IMR-90 (cell line): ENCODE results near the gene DDAH2. TPM values are rescaled to one million over a fixed set of nuclear protein-coding genes. Genes with fewer than 3 reads are reported as not detected.

Source experiments
- ATAC-seq: fragments of 200-7000 bp; cut with Tn5 transposase; 2 replicates; pipeline ENCODE4 v1.9.1; 2020; ENCODE audit warnings: low read depth, mild to moderate bottlenecking, moderate library complexity
- Bru-seq: library from RNA; stranded (reverse); fragments of 400-500 nt; gene quantifications from one replicate; lab custom pipeline; 2021; lab: Mats Ljungman, UMichigan
- BruChase-seq, 2 experiments: library from RNA; stranded (reverse); fragments of 400-500 nt; gene quantifications; one replicate each; lab custom pipeline; 2021; lab: Mats Ljungman, UMichigan
- BruUV-seq: library from RNA; stranded (reverse); fragments of 400-500 nt; replicated peaks from 2 replicates; lab custom pipeline; 2021; lab: Mats Ljungman, UMichigan
- CTCF ChIA-PET: fragments of 300-600 bp; formaldehyde crosslinking; extraction: SDS; loops from one replicate; lab custom pipeline; 2021; ENCODE audit warnings: antibody characterized with exemption; lab: Yijun Ruan, JAX
- POLR2A ChIA-PET: fragments of 300-600 bp; sonication (Branson Sonifier 250); formaldehyde crosslinking; loops from one replicate; lab custom pipeline; 2022; ENCODE audit warnings: antibody characterized with exemption; ENCODE audit not compliant: unreplicated experiment; lab: Charles Lee
- DNase-seq: peaks from one replicate; pipeline ENCODE4 v3.0.0; 2013
- H2AFZ ChIP-seq: replicated peaks from 2 replicates; pipeline ENCODE3; 2013; ENCODE audit warnings: low read length, mild to moderate bottlenecking; ENCODE audit not compliant: poor library complexity
- H2AK5ac ChIP-seq: 2 replicates; pipeline ENCODE4 v1.6.1; 2013; ENCODE audit warnings: low read depth, low read length, inconsistent platforms
- H2AK9ac ChIP-seq: replicated peaks from 2 replicates; pipeline ENCODE3; 2013; ENCODE audit warnings: mild to moderate bottlenecking, low read depth, low read length, moderate library complexity; ENCODE audit not compliant: poor library complexity
- H2BK120ac ChIP-seq: 2 replicates; pipeline ENCODE4 v1.6.1; 2013; ENCODE audit warnings: low read depth, low read length, inconsistent platforms
- H2BK15ac ChIP-seq: 3 replicates; pipeline ENCODE4 v1.6.1; 2013; ENCODE audit warnings: low read depth, low read length, inconsistent platforms
- H2BK20ac ChIP-seq: 2 replicates; pipeline ENCODE4 v1.6.1; 2013; ENCODE audit warnings: low read depth, mild to moderate bottlenecking, inconsistent platforms, low read length, moderate library complexity
- H2BK5ac ChIP-seq: 2 replicates; pipeline ENCODE4 v1.6.1; 2013; ENCODE audit warnings: mild to moderate bottlenecking, low read depth, low read length, inconsistent platforms; ENCODE audit not compliant: poor library complexity, severe bottlenecking
- H3K14ac ChIP-seq: replicated peaks from 2 replicates; pipeline ENCODE4 v1.6.1; 2013; ENCODE audit warnings: low read depth, low read length, inconsistent platforms
- H3K18ac ChIP-seq: 2 replicates; pipeline ENCODE4 v1.6.1; 2013; ENCODE audit warnings: low read depth, low read length, control low read depth
- H3K23ac ChIP-seq: 2 replicates; pipeline ENCODE4 v1.6.1; 2013; ENCODE audit warnings: low read depth, low read length, inconsistent platforms
- H3K27ac ChIP-seq: 2 replicates; pipeline ENCODE4 v1.5.1; 2013; ENCODE audit warnings: mild to moderate bottlenecking, control low read depth, low read length; ENCODE audit not compliant: insufficient read depth
- H3K27me3 ChIP-seq: 2 replicates; pipeline ENCODE4 v1.6.1; 2013; ENCODE audit warnings: low read length; ENCODE audit not compliant: control insufficient read depth, insufficient read depth
- H3K36me3 ChIP-seq: 2 replicates; pipeline ENCODE4 v1.6.1; 2013; ENCODE audit warnings: low read length, mixed read lengths; ENCODE audit not compliant: control insufficient read depth, insufficient read depth
- H3K4ac ChIP-seq: 2 replicates; pipeline ENCODE4 v1.6.1; 2013; ENCODE audit warnings: low read depth, low read length, inconsistent platforms
- H3K4me1 ChIP-seq: 2 replicates; pipeline ENCODE4 v1.6.1; 2013; ENCODE audit warnings: low read length, mixed read lengths; ENCODE audit not compliant: control insufficient read depth, insufficient read depth
- H3K4me2 ChIP-seq: 2 replicates; pipeline ENCODE4 v1.6.1; 2013; ENCODE audit warnings: low read depth, mild to moderate bottlenecking, control low read depth, low read length, moderate library complexity
- H3K4me3 ChIP-seq: 2 replicates; pipeline ENCODE4 v1.5.1; 2013; ENCODE audit warnings: low read depth, mild to moderate bottlenecking, control low read depth, low read length, moderate library complexity; ENCODE audit not compliant: insufficient read depth
- H3K56ac ChIP-seq: 2 replicates; pipeline ENCODE4 v1.6.1; 2013; ENCODE audit warnings: low read length, inconsistent platforms; ENCODE audit not compliant: insufficient read depth; ENCODE audit errors: extremely low read depth
- H3K79me1 ChIP-seq, 2 experiments: 2 replicates each; pipeline ENCODE4 v1.6.1; 2013; ENCODE audit warnings: low read length in 2 of 2, inconsistent platforms in 1 of 2, low read depth in 1 of 2
- H3K9ac ChIP-seq: 2 replicates; pipeline ENCODE4 v1.6.1; 2013; ENCODE audit warnings: low read depth, low read length, control low read depth
- H3K9me1 ChIP-seq: 2 replicates; pipeline ENCODE4 v1.6.1; 2013; ENCODE audit warnings: low read length, inconsistent platforms; ENCODE audit not compliant: insufficient read depth
- H3K9me3 ChIP-seq: 2 replicates; pipeline ENCODE4 v1.6.1; 2013; ENCODE audit warnings: low read length; ENCODE audit not compliant: control insufficient read depth, insufficient read depth
- H4K20me1 ChIP-seq: 2 replicates; pipeline ENCODE4 v1.6.1; 2013; ENCODE audit warnings: low read length, inconsistent platforms; ENCODE audit not compliant: insufficient read depth
- H4K5ac ChIP-seq: 2 replicates; pipeline ENCODE4 v1.6.1; 2013; ENCODE audit warnings: mild to moderate bottlenecking, low read depth, low read length, control low read depth
- H4K8ac ChIP-seq, 2 experiments: 2 replicates each; pipeline ENCODE4 v1.6.1; 2013; ENCODE audit warnings: low read depth in 2 of 2, low read length in 2 of 2, control low read depth in 1 of 2, inconsistent platforms in 1 of 2
- H4K91ac ChIP-seq: 2 replicates; pipeline ENCODE4 v1.6.1; 2013; ENCODE audit warnings: low read depth, low read length, inconsistent platforms; ENCODE audit not compliant: insufficient read depth
- CEBPB ChIP-seq: IDR thresholded peaks from 2 replicates; pipeline ENCODE4 v1.6.1; 2012; ENCODE audit warnings: low read depth, low read length, improper control_type of control experiment
- FOS ChIP-seq: fragments of 150-350 bp; IDR thresholded peaks from 2 replicates; pipeline ENCODE4 v1.6.1; 2016; ENCODE audit warnings: low read depth, low read length
- MAFK ChIP-seq: IDR thresholded peaks from 2 replicates; pipeline ENCODE4 v1.6.1; 2012; ENCODE audit warnings: low read depth, low read length, improper control_type of control experiment
- MAZ ChIP-seq: IDR thresholded peaks from 2 replicates; pipeline ENCODE4 v1.6.1; 2012; ENCODE audit warnings: low read depth, mild to moderate bottlenecking, low read length, improper control_type of control experiment, moderate library complexity, borderline replicate concordance
- NFE2L2 ChIP-seq: fragments of 150-350 bp; IDR thresholded peaks from 2 replicates; pipeline ENCODE4 v1.6.1; 2016; ENCODE audit warnings: low read depth, mild to moderate bottlenecking, low read length
- RAD21 ChIP-seq: IDR thresholded peaks from 2 replicates; pipeline ENCODE4 v1.6.1; 2012; ENCODE audit warnings: low read length, improper control_type of control experiment
- RCOR1 ChIP-seq: IDR thresholded peaks from 2 replicates; pipeline ENCODE4 v1.6.1; 2012; ENCODE audit warnings: mild to moderate bottlenecking, low read length, improper control_type of control experiment; ENCODE audit not compliant: insufficient replicate concordance
- RFX5 ChIP-seq: IDR thresholded peaks from 2 replicates; pipeline ENCODE4 v1.8.0; 2012; ENCODE audit warnings: low read depth, mild to moderate bottlenecking, low read length, moderate library complexity
- WGBS, 2 experiments: methylation state at CpG; one replicate each; pipeline versions ENCODE4 v1.1.5 to v1.1.7; 2013; ENCODE audit warnings: missing lambda C conversion rate in 2 of 2; ENCODE audit not compliant: insufficient read length in 1 of 2; ENCODE audit errors: extremely low coverage in 2 of 2; 5-methylcytosine and 5-hydroxymethylcytosine counted together
- dilution Hi-C: fragments of 300-500 bp; cut with HindIII; formaldehyde crosslinking; loops from one replicate; pipeline ENCODE4 v1.14.3; 2018; ENCODE audit warnings: low sequenced_read_pairs; ENCODE audit not compliant: unreplicated experiment
- in situ Hi-C: fragments of 300-500 bp; cut with MboI; formaldehyde crosslinking; loops from 3 replicates; pipeline ENCODE4 v1.14.3; 2019; ENCODE audit warnings: low sequenced_read_pairs, inconsistent platforms, mixed read lengths
- intact Hi-C: fragments of 100-400 bp; cut with micrococcal nuclease; formaldehyde crosslinking; loops from 2 replicates; pipeline ENCODE4 v1.10.0; 2022
- long read RNA-seq: library from polyadenylated mRNA; unstranded; transcript quantifications from one replicate; pipeline ENCODE4 v2.0.0, GENCODE V29; 2021; ENCODE audit not compliant: unreplicated experiment
- polyA plus RNA-seq, 3 experiments: library from polyadenylated mRNA; depleted of rRNA; stranded (reverse); fragments of >200 nt; gene quantifications; 2 replicates each; pipeline ENCODE4 v1.2.3, GENCODE V29; 2012; ENCODE audit warnings: low replicate concordance in 1 of 3
- total RNA-seq: library from RNA; depleted of rRNA; stranded (reverse); fragments of >200 nt; gene quantifications from 2 replicates; pipeline ENCODE4 v1.2.3, GENCODE V29; 2012; rRNA removed
- TF ChIP-seq, protein P1 (sequence below): conservative IDR thresholded peaks from 2 replicates; pipeline ENCODE4 v1.5.1; 2012; ENCODE audit warnings: mild to moderate bottlenecking, low read depth, low read length, improper control_type of control experiment
- TF ChIP-seq, protein P2 (sequence below): fragments of 150-350 bp; IDR thresholded peaks from 2 replicates; pipeline ENCODE4 v1.6.1; 2016; ENCODE audit warnings: low read depth, mild to moderate bottlenecking, low read length, moderate library complexity, borderline replicate concordance

Gene DDAH2, protein sequence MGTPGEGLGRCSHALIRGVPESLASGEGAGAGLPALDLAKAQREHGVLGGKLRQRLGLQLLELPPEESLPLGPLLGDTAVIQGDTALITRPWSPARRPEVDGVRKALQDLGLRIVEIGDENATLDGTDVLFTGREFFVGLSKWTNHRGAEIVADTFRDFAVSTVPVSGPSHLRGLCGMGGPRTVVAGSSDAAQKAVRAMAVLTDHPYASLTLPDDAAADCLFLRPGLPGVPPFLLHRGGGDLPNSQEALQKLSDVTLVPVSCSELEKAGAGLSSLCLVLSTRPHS
- 40.0 and 40.7 TPM in 2 replicates for total RNA-seq
- 57.9 and 58.4 TPM in 2 replicates for polyA plus RNA-seq (2012; rRNA removed)
- 82.7 and 118 TPM in 2 replicates for polyA plus RNA-seq (2012; cell fraction: cytosol; rRNA removed)
- 29.0 and 72.3 TPM in 2 replicates for polyA plus RNA-seq (2012; cell fraction: nucleus; rRNA removed; ENCODE audit: low replicate concordance)
- percentile 73 among the genes with signal in this experiment for Bru-seq, nascent RNA
- percentile 85 among the genes with signal in this experiment for BruChase-seq, experiment 1, labeled RNA remaining after a 6-hour chase
- BruChase-seq, experiment 2, labeled RNA remaining after a 2-hour chase = percentile 78 among the genes with signal in this experiment
- long read RNA-seq, transcript DDAH2-213 (7 exons, 1,688 nt) = major isoform, 75 of 129 reads
- long read RNA-seq, transcript DDAH2-212 (6 exons, 1,688 nt) = minor isoform, 27 of 129 reads
- long read RNA-seq, partial matches to known transcripts = 3 of 129 reads
- long read RNA-seq, other reads (novel, unspliced or antisense) = 18 of 129 reads

DNA sequence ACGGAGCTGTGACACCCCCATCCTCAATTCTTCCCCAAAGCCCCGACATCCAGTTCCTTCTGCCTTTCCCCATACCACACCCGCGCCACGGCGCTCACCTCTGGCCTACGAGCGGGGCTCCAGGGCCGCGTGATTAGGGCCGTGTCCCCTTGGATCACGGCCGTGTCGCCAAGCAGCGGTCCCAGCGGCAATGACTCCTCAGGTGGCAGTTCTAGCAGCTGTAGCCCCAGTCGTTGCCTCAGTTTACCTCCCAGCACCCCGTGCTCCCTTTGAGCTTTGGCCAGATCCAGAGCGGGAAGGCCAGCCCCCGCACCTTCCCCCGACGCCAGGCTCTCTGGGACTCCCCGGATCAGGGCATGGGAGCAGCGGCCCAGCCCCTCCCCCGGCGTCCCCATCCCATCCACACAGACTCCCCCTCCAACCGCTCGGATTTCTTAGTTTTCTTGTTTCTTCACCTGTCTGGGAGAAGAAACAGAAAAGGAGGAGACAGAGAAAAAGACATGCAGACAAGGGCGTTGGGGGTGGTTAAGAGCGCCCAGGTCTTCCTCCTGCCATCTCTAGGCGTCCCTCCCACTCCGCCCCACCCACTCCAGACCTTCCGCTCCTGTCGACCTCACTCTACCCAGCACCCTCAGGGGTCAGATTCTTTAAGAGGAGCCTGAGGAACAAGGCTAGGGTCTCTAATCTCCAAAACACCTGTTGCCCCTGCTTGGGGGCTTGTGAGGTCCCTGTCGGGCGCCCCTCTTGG, at the start of gene DDAH2:
Gene DDAH2 (minus strand): TSS at position 533 of the 748 bp plus-strand sequence. CDS start 138 bp downstream, at position 395.
- dilution Hi-C loops (no loop called here), in situ Hi-C loops (no loop called here), intact Hi-C loops (loop anchor here (2.0 kb wide), 2 partner anchors 48 to 102 kb away; partner anchors contain the start of gene LY6G5C)
- H3K4me1 ChIP-seq = peaks cover 3% of the 10 kb centered on the region
- peak within 1 kb of the TSS; percentile 85 for H3K27ac ChIP-seq
- H3K4me3 ChIP-seq = peak within 1 kb of the TSS; percentile 85
- H3K27me3 ChIP-seq = no peaks in the 10 kb centered on the region
- peak within 1 kb of the TSS; percentile 72 for H4K91ac ChIP-seq
- 0 out of 2 replicates have a peak within 1 kb of the TSS, but pooled peaks have one; percentile 6 for H2BK20ac ChIP-seq
- no TSS peak for BruUV-seq
- peaks cover 0 to 44% of the 10 kb centered on the region in 2 experiments; a peak in 3 of 4 replicates for H3K79me1 ChIP-seq
- H3K56ac ChIP-seq = peak within 1 kb of the TSS; percentile 67
- H3K23ac ChIP-seq = peak within 1 kb of the TSS; percentile 91; the same call in 1 of the 2 replicates
- H4K20me1 ChIP-seq = peaks cover 26% of the 10 kb centered on the region
- WGBS, 2 experiments = 6% methylated on average over 14 of the region's 36 CpGs; no CpG with 5 or more reads in 1 of the 2 experiments
- peaks cover 44% of the 10 kb centered on the region for H3K36me3 ChIP-seq
- H2AK5ac ChIP-seq = peak within 1 kb of the TSS; percentile 90
- peak within 1 kb of the TSS; percentile 89 for H3K14ac ChIP-seq
- peak within 1 kb of the TSS; percentile 78 for H2BK120ac ChIP-seq
- DNase-seq (no peak), ATAC-seq (peak; percentile 33)
- H3K9ac ChIP-seq = peak within 1 kb of the TSS; percentile 81
- H3K9me3 ChIP-seq = no peaks in the 10 kb centered on the region
- peak within 1 kb of the TSS; percentile 50 for H4K5ac ChIP-seq
- peak within 1 kb of the TSS; percentile 99 for H2AK9ac ChIP-seq
- peak within 1 kb of the TSS; percentile 17 to 82; a peak in 2 of 4 replicates for H4K8ac ChIP-seq
- peak within 1 kb of the TSS; percentile 92 for H3K4me2 ChIP-seq
- peak within 1 kb of the TSS; percentile 96 for H2AFZ ChIP-seq
- ChIA-PET POLR2A (interaction anchor here (0.6 kb wide), 1 partner anchor 189 kb away, joined by 3 read pairs; no protein-coding TSS in a partner anchor), CTCF (interaction anchor here (0.5 to 0.7 kb wide), 2 partner anchors 42 to 48 kb away, joined by 3 read pairs; partner anchors contain the start of gene LY6G5C)
- H3K9me1 ChIP-seq = peaks cover under 1% of the 10 kb centered on the region; the same call in 1 of the 2 replicates
- H2BK15ac ChIP-seq = peak within 1 kb of the TSS; percentile 45; the same call in 1 of the 3 replicates
- H2BK5ac ChIP-seq = peak within 1 kb of the TSS; percentile 83
- peak within 1 kb of the TSS; percentile 92 for H3K4ac ChIP-seq
- peak within 1 kb of the TSS; percentile 66; the same call in 1 of the 2 replicates for H3K18ac ChIP-seq
- no peak for TF ChIP-seq RFX5
- no peak for TF ChIP-seq MAFK
- TF ChIP-seq, protein P1, sequence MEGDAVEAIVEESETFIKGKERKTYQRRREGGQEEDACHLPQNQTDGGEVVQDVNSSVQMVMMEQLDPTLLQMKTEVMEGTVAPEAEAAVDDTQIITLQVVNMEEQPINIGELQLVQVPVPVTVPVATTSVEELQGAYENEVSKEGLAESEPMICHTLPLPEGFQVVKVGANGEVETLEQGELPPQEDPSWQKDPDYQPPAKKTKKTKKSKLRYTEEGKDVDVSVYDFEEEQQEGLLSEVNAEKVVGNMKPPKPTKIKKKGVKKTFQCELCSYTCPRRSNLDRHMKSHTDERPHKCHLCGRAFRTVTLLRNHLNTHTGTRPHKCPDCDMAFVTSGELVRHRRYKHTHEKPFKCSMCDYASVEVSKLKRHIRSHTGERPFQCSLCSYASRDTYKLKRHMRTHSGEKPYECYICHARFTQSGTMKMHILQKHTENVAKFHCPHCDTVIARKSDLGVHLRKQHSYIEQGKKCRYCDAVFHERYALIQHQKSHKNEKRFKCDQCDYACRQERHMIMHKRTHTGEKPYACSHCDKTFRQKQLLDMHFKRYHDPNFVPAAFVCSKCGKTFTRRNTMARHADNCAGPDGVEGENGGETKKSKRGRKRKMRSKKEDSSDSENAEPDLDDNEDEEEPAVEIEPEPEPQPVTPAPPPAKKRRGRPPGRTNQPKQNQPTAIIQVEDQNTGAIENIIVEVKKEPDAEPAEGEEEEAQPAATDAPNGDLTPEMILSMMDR = no peak
- TF ChIP-seq RCOR1 = no peak
- TF ChIP-seq RAD21 = no peak
- TF ChIP-seq MAZ = no peak; the same call in 1 of the 2 replicates
- TF ChIP-seq CEBPB = no peak
- TF ChIP-seq, protein P2, sequence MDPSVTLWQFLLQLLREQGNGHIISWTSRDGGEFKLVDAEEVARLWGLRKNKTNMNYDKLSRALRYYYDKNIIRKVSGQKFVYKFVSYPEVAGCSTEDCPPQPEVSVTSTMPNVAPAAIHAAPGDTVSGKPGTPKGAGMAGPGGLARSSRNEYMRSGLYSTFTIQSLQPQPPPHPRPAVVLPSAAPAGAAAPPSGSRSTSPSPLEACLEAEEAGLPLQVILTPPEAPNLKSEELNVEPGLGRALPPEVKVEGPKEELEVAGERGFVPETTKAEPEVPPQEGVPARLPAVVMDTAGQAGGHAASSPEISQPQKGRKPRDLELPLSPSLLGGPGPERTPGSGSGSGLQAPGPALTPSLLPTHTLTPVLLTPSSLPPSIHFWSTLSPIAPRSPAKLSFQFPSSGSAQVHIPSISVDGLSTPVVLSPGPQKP = no peak
- TF ChIP-seq NFE2L2 = no peak
- no peak for TF ChIP-seq FOS
